ENCODE results near the gene POGLUT2. TPM values are rescaled to one million over a fixed set of nuclear protein-coding genes. Genes with fewer than 3 reads are reported as not detected.

POGLUT2 gene
- total RNA-seq, 1 donor from 2014 or later: 28.5 TPM

Other genes with a start within 250 kb of the POGLUT2 start
- gene TPP2, start 202.0 kb downstream of the POGLUT2 start, total RNA-seq (ENCODE audit: low replicate concordance): 43.6 and 54.4 TPM in 2 replicates
- gene METTL21C, start 103.9 kb downstream of the POGLUT2 start, total RNA-seq (ENCODE audit: low replicate concordance): not detected in 2 replicates
- 10.9 and 14.5 TPM in 2 replicates for gene TEX30, start 25.2 kb downstream of the POGLUT2 start, total RNA-seq (ENCODE audit: low replicate concordance)
- gene BIVM, start 143 bp upstream of the POGLUT2 start, total RNA-seq (ENCODE audit: low replicate concordance): 17.1 and 30.0 TPM in 2 replicates
- 44.1 and 51.6 TPM in 2 replicates for gene ERCC5, start 47.1 kb upstream of the POGLUT2 start, total RNA-seq (ENCODE audit: low replicate concordance)

Measured in type B pancreatic cell (in vitro differentiated cells).